GM06990 (cell line): ENCODE measurements around the gene ENDOG.

Source experiments
- DNase-seq: peaks from one replicate; pipeline ENCODE4 v3.0.0-alpha.2; 2011; ENCODE audit not compliant: insufficient read length; ENCODE audit errors: extremely low read depth
- H3K27me3 ChIP-seq: replicated peaks from 2 replicates; pipeline ENCODE4 v1.6.0; 2011; ENCODE audit warnings: low read length; ENCODE audit not compliant: control insufficient read depth, insufficient read depth
- H3K36me3 ChIP-seq: 2 replicates; pipeline ENCODE4 v1.5.1; 2011; ENCODE audit warnings: low read length; ENCODE audit not compliant: control insufficient read depth, insufficient read depth
- H3K4me3 ChIP-seq: replicated peaks from 2 replicates; pipeline ENCODE4 v1.5.1; 2011; ENCODE audit warnings: low read depth, mild to moderate bottlenecking, control low read depth, low read length
- TF ChIP-seq, protein P1 (sequence below): IDR thresholded peaks from 2 replicates; pipeline ENCODE4 v1.5.1; 2011; ENCODE audit warnings: low read length, control low read depth, mild to moderate bottlenecking, inconsistent platforms; ENCODE audit not compliant: insufficient read depth, poor library complexity, severe bottlenecking

Gene ENDOG

DNA sequence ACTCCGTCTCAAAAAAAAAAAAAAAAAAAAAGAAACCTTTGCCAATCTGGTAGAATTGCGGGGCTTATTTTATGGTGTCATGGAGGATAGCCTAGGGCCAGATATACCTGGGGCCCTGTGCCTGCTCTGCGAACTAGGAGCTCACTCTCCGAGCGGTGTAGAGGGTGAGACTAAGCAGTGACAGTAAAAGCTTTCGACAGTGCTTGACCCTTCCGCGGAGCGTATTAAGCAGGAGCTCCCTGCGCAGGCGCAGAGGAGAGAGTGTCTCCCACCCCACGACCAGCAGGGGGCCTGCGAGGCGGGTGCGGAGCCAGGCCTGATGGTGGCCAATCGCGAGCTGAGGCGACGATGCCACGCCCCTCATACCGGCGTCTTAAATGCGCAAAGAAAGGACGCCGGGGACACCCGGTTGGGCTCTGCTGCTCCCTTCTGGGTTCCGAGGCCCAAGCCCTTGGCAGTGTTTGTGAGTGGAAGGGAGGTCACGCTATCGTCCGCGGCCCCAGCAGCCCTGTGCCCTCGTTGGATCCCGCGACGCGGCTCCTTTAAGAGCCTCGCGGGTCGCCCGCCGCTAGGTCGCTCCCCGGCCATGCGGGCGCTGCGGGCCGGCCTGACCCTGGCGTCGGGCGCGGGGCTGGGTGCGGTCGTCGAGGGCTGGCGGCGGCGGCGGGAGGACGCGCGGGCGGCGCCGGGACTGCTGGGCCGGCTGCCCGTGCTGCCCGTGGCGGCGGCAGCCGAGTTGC, at the start of gene ENDOG:
Gene ENDOG, plus strand, starts transcription at position 402 of the 740 bp plus-strand sequence. Its CDS starts 185 bp downstream, at position 587.
- DNase-seq = peak; percentile 99
- Histone ChIP-seq H3K27me3 (no peaks in the 10 kb centered on the region), H3K36me3 (peaks cover 13% of the 10 kb centered on the region), H3K4me3 (peak within 1 kb of the TSS; percentile 75)
- TF ChIP-seq, protein P1, sequence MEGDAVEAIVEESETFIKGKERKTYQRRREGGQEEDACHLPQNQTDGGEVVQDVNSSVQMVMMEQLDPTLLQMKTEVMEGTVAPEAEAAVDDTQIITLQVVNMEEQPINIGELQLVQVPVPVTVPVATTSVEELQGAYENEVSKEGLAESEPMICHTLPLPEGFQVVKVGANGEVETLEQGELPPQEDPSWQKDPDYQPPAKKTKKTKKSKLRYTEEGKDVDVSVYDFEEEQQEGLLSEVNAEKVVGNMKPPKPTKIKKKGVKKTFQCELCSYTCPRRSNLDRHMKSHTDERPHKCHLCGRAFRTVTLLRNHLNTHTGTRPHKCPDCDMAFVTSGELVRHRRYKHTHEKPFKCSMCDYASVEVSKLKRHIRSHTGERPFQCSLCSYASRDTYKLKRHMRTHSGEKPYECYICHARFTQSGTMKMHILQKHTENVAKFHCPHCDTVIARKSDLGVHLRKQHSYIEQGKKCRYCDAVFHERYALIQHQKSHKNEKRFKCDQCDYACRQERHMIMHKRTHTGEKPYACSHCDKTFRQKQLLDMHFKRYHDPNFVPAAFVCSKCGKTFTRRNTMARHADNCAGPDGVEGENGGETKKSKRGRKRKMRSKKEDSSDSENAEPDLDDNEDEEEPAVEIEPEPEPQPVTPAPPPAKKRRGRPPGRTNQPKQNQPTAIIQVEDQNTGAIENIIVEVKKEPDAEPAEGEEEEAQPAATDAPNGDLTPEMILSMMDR = peak; percentile 99

DNA sequence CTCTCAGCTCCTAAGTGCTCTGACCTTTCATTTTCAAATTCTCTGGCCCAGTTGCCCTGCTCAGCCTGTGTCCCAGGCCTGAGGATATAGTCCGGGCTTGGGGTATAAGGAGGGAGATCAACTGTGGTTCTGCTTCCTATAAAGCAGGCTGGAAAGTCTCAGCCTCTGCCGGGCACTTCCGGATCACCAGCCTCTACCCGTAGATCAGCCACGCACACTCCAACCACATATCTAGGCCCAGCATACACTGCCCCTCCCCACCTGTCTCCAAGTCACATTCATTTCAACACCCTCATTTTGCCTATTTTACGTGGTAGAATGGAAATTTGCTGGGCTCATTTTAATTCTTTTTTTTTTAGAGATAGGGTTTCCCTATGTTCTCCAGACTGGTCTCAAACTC, 49.7 kb upstream of the ENDOG start:
- Histone ChIP-seq H3K27me3 (no peaks in the 10 kb centered on the region), H3K4me3 (no peak overlapping the region), H3K36me3 (no peaks in the 10 kb centered on the region)
- TF ChIP-seq, protein P1 = no peak
- DNase-seq = no peak

DNA sequence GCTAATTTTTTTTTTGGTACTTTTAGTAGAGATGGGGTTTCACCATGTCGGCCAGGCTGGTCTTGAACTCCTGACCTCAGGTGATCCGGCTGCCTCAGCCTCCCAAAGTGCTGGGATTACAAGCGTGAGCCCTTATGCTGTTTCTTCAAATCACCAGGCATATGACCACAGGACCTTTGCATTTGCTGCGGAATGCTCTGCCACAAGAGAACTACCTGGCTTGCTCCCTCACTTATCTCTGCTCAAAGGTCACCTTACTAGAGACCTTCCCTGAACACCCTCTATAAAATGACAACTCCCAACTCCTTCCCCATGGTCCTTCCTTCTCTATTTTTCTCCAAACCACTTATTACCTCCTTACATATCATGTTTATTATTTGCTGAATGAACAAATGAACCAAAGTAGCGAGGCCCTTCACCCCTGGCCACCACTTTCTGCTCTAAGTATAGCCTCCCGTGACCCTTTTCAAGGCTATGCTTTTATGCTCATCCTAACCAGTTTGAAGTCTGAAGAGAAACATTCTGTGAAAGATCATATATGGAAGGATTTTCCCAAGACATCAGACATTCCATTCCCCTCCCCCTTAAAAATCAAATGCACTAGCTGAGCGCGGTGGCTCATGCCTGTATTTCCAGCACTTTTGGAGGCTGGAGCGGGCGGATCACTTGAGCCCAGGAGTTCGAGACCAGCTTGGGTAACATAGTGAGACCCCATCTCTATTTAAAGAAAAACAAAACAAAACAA, 47.8 kb upstream of the ENDOG start:
- no peak for DNase-seq
- H3K36me3 ChIP-seq = no peaks in the 10 kb centered on the region
- TF ChIP-seq, protein P1 = no peak
- peak overlapping the region; percentile 99 for H3K4me3 ChIP-seq
- no peaks in the 10 kb centered on the region for H3K27me3 ChIP-seq

DNA sequence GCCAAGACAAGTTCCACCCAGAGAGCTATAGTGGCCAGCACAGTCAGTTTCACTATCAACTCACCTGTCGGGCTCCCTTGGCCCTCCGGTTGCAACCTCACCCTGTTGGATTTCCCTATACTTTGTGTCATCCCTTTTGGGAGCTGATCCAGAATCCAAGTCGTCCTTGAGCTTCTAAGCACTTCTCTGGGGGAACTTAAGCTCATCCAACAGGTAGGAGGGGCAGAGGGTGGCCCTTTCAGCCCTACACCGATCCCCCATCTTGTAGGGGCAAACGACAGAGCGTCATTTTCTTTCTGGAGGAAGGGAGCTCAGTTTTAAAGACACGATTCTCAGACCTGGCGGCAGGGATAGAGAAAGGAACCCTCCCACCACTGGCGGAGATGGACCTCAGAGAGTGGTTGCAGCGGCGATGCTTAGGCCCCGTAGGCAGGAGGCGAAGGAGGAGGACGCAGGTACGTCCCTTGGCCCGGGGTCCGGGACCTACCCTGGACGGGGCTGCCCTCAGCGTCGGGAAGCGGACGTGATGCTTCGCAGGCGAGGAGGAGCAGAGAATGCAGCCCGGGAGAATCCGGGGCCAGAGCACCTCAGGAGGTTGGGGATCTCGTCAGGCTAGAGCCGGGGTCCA, 47.1 kb upstream of the ENDOG start:
- H3K27me3 ChIP-seq = no peaks in the 10 kb centered on the region
- H3K4me3 ChIP-seq = peak overlapping the region; percentile 99
- DNase-seq = no peak
- no peaks in the 10 kb centered on the region for H3K36me3 ChIP-seq
- TF ChIP-seq, protein P1 = no peak

DNA sequence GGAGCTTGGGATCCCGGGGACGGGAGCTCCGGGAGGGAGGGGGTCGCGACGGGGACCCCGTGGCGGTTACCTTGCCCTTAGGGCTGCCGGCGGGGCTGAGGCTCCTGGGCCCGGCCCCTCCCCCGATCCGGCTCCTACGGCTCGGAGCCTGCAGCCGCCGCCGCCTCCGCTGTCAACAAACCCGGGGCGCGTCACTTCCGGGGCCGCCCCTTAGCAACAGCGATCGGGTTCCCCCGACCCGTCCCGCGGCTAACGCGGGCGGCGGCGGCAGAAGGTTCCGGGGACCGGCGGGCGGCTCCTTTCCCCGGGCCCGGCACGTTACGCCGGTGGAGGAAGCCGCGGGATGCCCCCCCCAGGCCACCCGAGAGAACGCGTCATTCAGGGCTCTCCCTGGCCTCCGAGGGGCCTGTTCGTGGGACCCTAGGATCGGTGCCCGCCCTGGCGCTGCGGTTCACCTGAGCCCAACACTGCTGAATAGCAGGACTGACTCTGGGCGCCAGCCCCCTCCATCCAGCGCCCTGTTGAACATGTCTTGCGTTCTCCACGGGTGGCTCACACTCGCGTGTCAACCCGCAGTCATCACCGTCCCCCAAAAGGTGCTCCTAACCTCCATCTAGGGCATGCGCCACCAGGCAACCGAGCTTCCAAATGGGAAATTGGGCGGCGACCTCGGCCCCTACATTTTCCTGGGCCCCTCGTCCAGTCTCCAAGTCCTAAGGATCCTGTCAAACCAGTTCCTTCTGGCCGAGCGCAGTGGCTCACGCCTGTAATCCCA, 46.4 kb upstream of the ENDOG start, which contains the start of gene ZER1:
Gene ZER1, minus strand, starts transcription at position 183 of the 775 bp plus-strand sequence. CDS start 16,362 bp downstream, outside the sequence.
- H3K4me3 ChIP-seq = peak within 1 kb of the TSS; percentile 99
- H3K27me3 ChIP-seq = no peaks in the 10 kb centered on the region
- TF ChIP-seq, protein P1 = no peak
- peak; percentile 92 for DNase-seq
- H3K36me3 ChIP-seq = no peaks in the 10 kb centered on the region
